HG02970 (cell line): Measurements from ENCODE around the gene LRRIQ4.

ENCODE experiments used
- ATAC-seq: cut with Tn5 transposase; IDR thresholded peaks from one replicate; pipeline ENCODE4 v1.9.1; 2021; ENCODE audit warnings: mild to moderate bottlenecking, moderate library complexity, moderate number of reproducible peaks; ENCODE audit not compliant: unreplicated experiment, low FRiP score

Gene LRRIQ4

DNA sequence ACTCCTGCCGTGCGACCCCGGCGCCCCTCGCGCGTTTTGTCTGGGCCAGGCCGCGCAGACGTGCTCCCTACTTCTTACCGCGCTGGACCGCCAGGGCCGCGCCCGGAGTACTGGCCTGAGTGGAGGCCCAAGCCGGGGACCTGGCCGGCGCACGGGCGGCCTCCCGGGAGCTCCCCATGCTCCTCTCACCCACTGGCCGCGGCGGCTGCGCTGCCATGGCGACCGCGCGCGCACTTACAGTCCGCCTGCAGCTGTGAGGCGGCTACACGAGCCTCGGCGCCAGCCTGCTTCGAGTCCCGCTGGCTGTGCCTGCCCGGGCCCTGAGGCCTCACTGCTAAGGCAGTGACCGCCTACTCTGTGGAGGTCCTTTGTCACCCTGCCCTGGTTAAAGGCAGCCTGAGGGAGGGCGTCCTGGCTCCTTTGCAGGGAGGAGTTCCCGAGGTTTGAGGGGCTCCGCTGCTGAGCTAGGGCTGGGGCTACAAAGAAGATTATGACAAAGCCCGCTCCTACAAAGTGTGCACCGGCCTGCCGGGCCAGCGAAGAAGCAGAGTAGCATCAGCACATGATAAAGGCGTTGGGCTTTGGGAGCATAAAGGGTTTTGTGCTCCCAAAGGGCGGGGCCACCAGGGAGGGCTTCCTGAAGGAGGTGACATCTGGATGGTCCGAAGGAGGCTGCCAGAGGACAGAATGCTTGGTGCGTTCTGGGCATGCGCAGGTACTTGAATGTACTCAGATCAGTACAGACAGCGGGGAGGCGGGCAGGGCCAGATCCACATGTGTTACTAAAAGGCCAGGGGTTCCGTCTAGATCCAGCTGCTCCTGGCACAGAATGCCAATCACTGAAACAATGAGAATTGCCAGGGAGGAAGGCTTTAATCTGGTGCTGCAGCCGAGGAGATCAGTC is at the start of gene LRRIQ4, which contains the start of gene LRRC34:
TSS of gene LRRIQ4 (plus strand) at position 539 of the 904 bp plus-strand sequence. CDS start 9,052 bp downstream, outside the sequence.
TSS of gene LRRC34 (minus strand) at position 573 of the 904 bp plus-strand sequence. CDS start at position 217, 356 bp downstream.
- ATAC-seq, result no peak

DNA sequence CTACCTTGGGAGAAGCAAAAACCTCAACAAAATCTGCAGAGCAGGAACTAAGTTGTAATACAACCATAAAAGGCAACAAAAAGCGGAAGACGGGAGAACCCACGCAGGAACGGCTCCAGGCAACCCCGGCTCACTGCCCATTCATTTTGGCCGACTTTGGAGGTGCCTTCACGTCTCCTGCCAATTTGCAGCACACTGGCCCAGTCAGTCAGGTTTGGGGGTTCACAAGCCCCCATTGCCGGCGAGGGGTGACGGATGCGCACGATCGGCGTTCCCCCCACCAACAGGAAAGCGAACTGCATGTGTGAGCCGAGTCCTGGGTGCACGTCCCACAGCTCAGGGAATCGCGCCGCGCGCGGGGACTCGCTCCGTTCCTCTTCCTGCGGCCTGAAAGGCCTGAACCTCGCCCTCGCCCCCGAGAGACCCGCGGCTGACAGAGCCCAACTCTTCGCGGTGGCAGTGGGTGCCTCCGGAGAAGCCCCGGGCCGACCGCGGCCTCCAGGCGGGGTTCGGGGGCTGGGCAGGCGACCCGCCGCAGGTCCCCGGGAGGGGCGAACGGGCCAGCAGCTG is 48.3 kb upstream of the LRRIQ4 start:
- peak; percentile 15 for ATAC-seq

GRCh38 chr3:169764882-169765612 is 47.6 kb upstream of the LRRIQ4 start, which contains the start of gene TERC:
Gene TERC, minus strand, starts transcription at chr3:169765060.
- peak; percentile 83 for ATAC-seq

DNA sequence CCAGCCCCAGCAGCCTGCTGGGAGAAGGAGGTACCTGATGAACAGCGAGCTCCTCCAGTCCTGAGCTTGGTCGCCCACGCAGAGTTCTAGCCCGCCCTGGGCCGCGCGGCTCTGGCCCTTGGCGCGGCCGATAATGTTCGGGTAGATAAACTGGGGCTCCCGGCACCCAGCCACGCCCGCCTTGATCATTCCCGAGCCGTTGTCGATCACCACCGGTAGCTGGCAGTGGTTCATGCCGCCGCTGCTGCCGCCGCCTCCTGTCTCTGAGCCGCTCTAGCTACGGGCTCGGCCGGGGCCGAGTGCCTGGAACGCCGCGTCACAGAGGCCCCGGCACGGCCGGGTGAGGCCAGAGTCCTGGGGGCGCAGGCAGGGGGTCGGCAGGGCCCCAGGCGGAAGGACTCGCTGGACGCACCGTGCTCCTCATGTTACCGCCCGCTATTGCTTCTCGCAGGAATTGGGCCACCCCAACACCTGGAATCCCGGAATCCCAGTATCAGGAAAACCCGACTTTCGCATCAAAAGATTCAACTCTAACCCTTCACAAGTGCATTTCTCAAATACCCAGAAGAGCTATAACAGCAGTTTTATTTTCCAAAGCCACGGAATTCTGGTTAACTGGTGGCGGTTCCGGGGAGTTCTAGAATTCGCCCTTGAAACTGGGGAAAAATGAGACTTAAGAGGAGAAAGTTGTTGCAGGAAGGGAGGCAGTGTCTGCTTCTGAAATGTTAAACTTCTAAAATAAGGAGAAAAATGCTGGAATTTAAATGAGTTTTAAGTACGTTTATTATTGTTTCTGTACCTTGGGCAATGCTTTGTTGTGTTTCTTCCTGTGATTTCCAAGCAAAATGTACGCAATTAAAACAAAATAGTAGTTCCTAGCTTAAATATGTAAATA is 43.1 kb upstream of the LRRIQ4 start, which contains the start of gene ACTRT3:
TSS of gene ACTRT3 (minus strand) at position 275 of the 895 bp plus-strand sequence. CDS start at position 234, 41 bp downstream.
- ATAC-seq, result no peak

DNA sequence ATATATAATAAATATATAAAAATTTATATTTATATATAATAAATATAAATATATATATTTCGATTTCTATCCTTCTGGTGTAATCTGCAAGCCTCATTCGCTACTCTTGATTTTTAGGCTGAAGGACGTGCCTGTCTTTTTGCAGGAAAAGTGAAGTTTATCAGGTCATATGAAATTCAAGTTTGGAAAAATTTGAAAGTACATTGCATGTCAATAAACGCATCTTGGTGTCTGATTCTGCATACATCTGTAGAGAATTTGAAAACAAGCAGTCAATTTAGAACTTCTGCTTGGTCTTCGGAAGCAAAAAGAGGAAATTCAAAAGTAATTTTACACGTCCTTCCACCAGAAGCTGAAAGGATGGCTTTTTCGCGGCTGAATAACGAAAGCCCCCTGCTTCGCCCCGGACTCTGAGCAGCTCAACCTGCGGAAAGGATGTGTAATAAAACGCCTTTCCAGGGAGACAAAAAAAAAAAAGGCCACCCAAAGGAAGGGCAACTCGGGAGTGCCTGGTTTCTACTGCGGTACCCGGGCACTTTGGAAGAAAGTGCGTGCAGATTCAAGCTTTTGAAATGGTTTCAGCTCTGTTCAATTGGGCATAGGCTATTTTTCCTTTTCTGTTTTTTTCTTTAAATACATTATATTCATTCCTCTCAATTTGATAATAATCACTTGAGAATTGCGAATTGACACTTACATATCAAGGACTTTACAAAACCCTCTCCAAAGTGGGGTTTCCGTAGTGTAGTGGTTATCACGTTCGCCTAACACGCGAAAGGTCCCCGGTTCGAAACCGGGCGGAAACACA is 41.0 kb upstream of the LRRIQ4 start:
- no peak for ATAC-seq

GRCh38 chr3:169772305-169772896 is 40.3 kb upstream of the LRRIQ4 start:
- peak; percentile 16 for ATAC-seq

GRCh38 chr3:169772897-169773816 is 39.5 kb upstream of the LRRIQ4 start, which contains the start of gene MYNN:
Gene MYNN, plus strand, starts transcription at chr3:169773396. Its CDS starts 900 bp downstream, at chr3:169774296.
- ATAC-seq, result peak; percentile 78

DNA sequence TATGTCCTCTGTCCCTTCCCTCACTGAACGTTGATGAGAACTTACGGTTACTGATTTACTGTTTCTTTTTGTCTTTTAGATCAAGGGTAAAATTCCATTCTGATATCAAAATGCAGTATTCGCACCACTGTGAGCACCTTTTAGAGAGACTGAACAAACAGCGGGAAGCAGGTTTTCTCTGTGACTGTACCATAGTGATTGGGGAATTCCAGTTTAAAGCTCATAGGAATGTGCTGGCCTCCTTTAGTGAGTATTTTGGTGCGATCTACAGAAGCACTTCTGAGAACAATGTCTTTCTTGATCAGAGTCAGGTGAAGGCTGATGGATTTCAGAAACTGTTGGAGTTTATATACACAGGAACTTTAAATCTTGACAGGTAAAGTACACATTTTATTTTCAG is 38.5 kb upstream of the LRRIQ4 start:
- no peak for ATAC-seq

DNA sequence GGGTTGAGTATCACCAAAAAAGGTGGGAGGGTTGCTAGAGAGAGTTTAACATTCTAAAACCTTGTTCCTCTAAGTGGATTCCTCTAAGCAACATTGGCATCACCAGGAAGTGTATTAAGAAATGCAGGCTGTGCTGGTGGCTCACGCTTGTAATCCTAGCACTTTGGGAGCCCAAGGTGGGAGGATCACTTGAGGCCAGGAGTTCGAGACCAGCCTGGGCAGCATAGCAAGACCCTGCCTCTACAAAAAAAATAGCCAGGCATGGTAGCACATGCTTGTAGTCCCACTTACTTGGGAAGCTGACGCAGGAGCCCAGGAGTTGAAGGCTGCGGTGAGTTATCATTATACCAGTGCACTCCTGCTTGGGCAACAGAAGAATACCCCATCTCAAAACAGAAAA is 34.8 kb upstream of the LRRIQ4 start:
- no peak for ATAC-seq

DNA sequence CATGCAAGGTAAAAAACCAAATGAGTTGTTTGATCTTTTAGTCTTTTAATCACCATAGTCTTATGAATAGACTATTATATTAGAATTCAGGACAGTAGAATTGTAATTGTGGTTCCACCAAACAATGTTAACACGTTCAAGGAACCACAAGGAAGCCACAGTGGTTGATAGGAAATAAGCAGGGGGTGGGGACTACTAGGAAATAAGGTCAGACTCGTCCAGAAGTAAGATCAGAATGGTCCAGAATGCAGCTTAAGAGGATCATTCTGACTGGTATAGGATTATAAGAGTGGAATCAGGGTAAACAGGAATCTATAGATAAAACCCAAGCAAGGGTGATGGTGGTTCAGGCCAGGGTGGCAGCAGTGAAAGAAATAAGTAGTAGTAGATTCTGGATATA is 31.9 kb upstream of the LRRIQ4 start:
- ATAC-seq, result no peak

DNA sequence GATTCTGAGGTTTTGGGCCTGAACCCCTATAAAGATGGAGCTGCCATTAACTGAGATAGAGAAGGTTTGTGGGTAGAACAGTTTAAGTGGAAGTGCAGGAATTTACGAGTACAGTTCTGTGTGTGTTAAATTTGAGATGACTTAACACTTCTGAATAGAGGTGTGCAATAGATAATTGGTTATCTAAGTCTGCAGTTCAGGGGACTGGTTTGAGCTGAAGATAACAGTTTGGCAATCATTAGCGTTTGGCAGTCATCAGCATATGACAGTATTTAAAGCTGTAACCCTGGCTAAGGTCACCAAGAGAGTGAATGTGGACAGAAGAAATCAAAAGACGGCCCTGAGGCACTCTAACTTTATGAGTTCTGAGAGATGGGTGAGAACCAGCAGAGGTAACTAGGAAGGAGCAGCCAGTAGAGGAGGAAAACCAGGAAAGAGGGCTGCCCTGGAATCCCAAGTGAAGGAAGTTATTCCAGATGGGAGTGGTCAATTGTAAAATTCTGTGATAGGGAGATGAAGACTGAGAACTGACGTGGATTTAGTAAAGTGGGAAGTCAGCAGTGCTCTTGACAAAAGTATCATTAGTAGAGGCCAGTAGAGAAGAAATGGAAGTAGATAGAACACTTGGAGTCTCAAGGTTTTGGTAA is 31.3 kb upstream of the LRRIQ4 start:
- ATAC-seq, result no peak

- no peak for ATAC-seq
Observed at GRCh38 chr3:169787120-169787519, 25.6 kb upstream of the LRRIQ4 start.

DNA sequence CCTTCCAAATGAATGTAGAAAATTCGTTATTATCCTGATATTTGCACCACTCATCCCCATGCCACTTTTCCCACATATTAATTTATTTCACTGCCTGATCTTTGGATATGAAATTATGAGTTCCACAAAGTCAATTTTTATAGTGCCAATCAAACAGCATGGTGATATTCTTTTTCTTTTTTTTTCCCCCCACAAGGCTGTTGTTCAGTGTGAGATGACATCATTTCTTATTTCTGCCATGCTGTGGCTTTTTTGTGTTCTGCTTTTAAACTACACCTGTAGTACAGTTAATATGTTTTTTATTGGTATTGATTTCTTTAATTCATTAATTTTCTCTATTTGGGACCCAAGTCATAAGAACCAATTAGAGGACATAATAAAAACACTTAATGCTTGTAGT is 24.9 kb upstream of the LRRIQ4 start:
- ATAC-seq, result no peak

DNA sequence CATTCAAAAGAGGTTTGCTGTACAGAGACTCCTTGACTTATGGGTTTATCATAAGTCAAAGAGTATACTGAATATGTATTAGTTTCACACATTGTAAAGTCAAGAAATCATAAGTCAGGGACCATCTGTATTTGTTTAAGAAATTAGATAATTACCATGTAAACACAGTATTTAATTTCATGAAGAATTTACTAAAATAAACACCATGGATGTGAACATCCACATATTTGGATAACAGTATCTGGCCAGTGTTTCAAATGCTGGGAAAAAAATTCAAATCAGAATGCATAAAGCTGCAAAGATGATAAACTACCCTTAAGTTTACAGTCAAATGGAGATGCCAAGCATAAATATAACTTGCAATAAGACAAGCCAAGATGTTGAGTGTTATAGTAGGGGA is 22.5 kb upstream of the LRRIQ4 start:
- no peak for ATAC-seq

DNA sequence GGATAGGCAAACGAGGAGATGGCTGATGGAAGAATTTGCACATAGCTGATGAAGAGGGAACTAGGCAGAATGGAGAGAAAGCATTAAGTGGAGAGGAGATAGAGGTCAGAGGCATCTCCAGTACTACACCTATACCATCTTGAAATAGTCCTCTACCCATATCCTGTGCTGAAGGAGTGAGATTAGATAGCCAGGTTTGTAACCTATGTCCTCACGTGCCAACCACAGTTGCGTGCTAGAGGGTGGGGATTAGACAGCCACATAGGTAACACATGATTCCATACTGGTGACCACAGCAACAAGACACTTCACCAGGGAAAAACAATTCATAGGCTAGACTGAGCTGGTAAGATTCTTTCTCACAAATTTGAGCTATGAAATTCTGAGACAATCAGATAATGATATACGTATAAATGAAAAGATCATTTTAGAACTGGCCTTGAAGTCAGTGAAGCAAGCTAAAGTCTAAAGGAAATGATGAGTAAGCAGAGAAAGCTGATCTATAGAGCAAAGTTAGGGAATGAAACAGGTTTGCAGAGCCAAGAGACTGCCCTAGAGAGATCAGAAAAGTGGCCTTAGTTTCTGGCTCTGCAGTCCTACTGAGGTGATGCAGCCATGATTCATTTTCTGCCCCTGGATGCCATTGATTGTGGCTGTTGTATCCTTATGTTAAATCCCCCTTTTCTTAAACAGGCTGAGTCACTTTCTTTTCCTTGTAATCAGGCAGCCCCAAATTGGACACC is 21.8 kb upstream of the LRRIQ4 start:
- no peak for ATAC-seq

DNA sequence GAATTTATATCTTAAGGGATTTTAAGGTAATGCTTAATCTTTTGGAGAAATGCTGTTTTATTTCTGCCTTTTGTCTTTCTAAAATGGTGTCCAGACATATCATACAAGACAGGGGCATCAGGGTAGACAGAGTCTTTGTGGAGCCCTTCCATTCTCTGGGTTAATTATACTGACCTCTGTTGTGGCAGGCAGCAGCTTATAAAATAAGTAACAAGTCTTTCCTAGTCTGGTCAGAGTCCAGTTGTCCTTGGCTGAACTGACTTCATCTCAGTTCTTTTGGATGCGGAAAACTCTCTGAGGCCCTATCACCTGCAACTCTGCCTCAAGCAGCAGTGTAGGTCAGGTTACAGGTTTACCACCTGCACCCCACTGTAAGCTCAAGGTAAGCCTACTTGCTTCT is 20.3 kb upstream of the LRRIQ4 start:
- no peak for ATAC-seq
